ENCODE measurements around the gene WAPL.

- TF ChIP-seq POLR2AphosphoS5 (IDR thresholded peaks at IDR 0.05) (no peak), CTCF (IDR thresholded peaks at IDR 0.05) (no peak), POLR2A (IDR thresholded peaks at IDR 0.05; ENCODE audit: low read depth) (no peak), EP300 (IDR thresholded peaks at IDR 0.05) (no peak)
Measured at GRCh38 chr10:86553213-86553612, 31.6 kb upstream of the WAPL start.

Measured in esophagus muscularis mucosa (tissue), 4 donors.